HAP-1 (cell line): Measurements from ENCODE around the gene MAMDC4.
A peak's percentile ranks its signal among the peaks of the same experiment; 100 is the strongest.
"Not testable (repeated sequence)": the region's sequence is repeated elsewhere in the genome, so short reads cannot be mapped to it uniquely, and the experiment has no call there.

Source experiments
- DNase-seq, 2 experiments: peaks; one replicate each; pipeline ENCODE4 v3.0.0-alpha.2; 2016 to 2020; ENCODE audit warnings: low spot score in 2 of 2
- H3K27me3 ChIP-seq: fragments of 250-450 bp; sonication (Bioruptor Pico); 2 replicates; pipeline ENCODE4 v1.5.1; 2020; ENCODE audit warnings: low read depth, mild to moderate bottlenecking, moderate library complexity
- H3K36me3 ChIP-seq: fragments of 250-450 bp; sonication (Bioruptor Pico); replicated peaks from 2 replicates; pipeline ENCODE4 v1.5.1; 2020; ENCODE audit warnings: mild to moderate bottlenecking
- H3K4me1 ChIP-seq: fragments of 250-450 bp; sonication (Bioruptor Pico); 2 replicates; pipeline ENCODE4 v1.5.1; 2020; ENCODE audit warnings: mild to moderate bottlenecking
- H3K4me3 ChIP-seq: fragments of 250-450 bp; sonication (Bioruptor Pico); 2 replicates; pipeline ENCODE4 v1.5.1; 2020; ENCODE audit warnings: mild to moderate bottlenecking, moderate library complexity
- H3K9me3 ChIP-seq: fragments of 250-450 bp; sonication (Bioruptor Pico); 2 replicates; pipeline ENCODE4 v1.5.1; 2020; ENCODE audit warnings: mild to moderate bottlenecking, moderate library complexity
- in situ Hi-C: fragments of 300-500 bp; cut with MboI; formaldehyde crosslinking; loops from 3 replicates; pipeline ENCODE4 v1.14.3; 2020; ENCODE audit warnings: low sequenced_read_pairs, inconsistent platforms, mixed read lengths

MAMDC4 gene

GRCh38 chr9:136851941-136852663 is at the start of gene MAMDC4:
Gene MAMDC4 (plus strand): TSS chr9:136852346. CDS start chr9:136852417, 71 bp downstream.
- peaks cover 14% of the 10 kb centered on the region for H3K4me1 ChIP-seq
- H3K36me3 ChIP-seq: peaks cover 17% of the 10 kb centered on the region
- H3K27me3 ChIP-seq: no peaks in the 10 kb centered on the region
- no peaks in the 10 kb centered on the region for H3K9me3 ChIP-seq
- H3K4me3 ChIP-seq: no peak within 1 kb of the TSS
- in situ Hi-C loops: no loop called here
- no peak for DNase-seq

GRCh38 chr9:136803009-136803550 is 49.1 kb upstream of the MAMDC4 start:
- H3K9me3 ChIP-seq, in situ Hi-C loops, H3K27me3 ChIP-seq, DNase-seq, H3K4me3 ChIP-seq: not testable (repeated sequence)
- Histone ChIP-seq H3K4me1 (peaks cover 23% of the 10 kb centered on the region), H3K36me3 (peaks cover 13% of the 10 kb centered on the region)

DNA sequence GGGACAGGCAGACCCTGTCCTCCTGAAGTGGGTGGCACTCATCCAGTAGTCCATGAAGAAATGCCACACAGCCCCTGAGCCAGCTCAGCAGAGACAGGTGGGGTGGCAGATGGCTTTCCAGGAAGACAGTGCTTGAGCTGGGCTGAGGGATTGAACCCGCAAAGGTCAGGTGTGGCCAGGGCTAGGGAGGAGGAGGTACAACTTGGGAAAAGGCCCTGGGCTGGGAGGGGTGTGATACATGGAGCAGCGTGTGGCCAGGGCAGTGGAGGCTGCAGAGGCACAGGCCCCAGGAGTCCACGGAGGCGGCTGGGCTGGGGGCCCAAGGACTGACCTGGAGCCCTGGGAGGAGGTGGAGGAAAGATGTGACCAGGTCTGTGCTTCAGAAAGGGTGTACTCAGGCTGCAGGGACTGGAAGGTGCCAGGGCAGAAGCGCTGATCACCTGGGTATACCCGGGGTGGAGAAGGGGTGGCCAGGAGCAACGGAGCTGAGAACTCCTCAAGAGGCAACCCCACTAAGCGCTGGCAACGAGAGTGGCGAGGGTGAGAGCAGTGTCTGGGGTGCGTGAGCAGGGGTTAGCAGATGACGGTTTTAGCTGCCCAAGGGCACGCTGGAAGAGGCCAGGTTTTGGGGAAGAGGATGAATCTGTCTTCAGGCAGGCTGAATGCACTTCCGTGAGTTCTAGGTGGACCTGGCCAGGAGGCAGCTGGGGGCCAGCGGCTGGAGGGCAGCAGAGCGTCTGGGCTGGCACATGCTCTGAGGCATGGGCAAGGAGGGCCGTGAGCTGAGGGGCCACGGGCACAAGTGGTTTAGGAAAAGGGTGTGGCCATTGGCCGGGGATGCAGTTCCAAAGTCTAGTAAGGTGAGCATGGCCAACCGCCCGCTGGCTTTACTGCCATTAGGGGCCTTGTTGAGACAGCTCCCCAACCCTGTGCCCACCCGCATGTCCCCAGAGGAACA is 48.3 kb upstream of the MAMDC4 start:
- in situ Hi-C loops: no loop called here
- H3K27me3 ChIP-seq: no peaks in the 10 kb centered on the region
- no peak for DNase-seq
- H3K4me1 ChIP-seq: peaks cover 23% of the 10 kb centered on the region
- H3K36me3 ChIP-seq: peaks cover 14% of the 10 kb centered on the region
- H3K4me3 ChIP-seq: no peak overlapping the region
- H3K9me3 ChIP-seq: no peaks in the 10 kb centered on the region

- Histone ChIP-seq H3K9me3 (no peaks in the 10 kb centered on the region), H3K27me3 (no peaks in the 10 kb centered on the region), H3K4me1 (peaks cover 24% of the 10 kb centered on the region), H3K36me3 (peaks cover 14% of the 10 kb centered on the region), H3K4me3 (no peak overlapping the region)
- DNase-seq: no peak
- in situ Hi-C loops: no loop called here
These were observed 47.5 kb upstream of the MAMDC4 start for GRCh38 chr9:136804509-136805206.

DNA sequence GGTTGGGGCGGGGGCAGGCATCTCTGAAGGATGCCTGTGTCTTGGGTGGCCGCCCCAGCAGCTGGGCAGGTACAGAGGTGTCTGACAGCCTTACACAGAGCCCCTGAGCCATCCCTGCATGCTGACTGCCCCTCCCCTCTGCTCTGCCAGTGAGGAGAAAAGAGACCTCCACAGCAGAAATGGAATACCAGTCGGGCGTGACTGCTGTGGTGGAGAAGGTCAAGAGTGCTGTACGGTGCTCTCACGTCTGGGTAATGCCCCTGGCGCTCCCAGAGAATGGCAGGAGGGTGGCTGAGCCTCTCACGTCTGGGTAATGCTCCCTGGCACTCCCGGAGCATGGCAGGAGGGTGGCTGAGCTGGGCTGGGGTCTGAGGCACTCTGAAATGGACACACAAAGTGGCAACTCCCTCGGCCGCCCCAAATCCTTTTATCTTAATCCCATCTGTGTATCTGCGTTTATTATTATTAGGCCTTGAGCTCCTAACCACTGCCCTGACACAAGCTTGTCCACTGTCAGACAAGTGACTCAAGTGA is 46.9 kb upstream of the MAMDC4 start:
- peaks cover 14% of the 10 kb centered on the region for H3K36me3 ChIP-seq
- peaks cover 28% of the 10 kb centered on the region for H3K4me1 ChIP-seq
- H3K4me3 ChIP-seq: no peak overlapping the region
- no peak for DNase-seq
- H3K27me3 ChIP-seq: no peaks in the 10 kb centered on the region
- no peaks in the 10 kb centered on the region for H3K9me3 ChIP-seq
- in situ Hi-C loops: no loop called here

GRCh38 chr9:136806067-136806466 is 46.1 kb upstream of the MAMDC4 start:
- no peak for DNase-seq
- Histone ChIP-seq H3K4me3 (no peak overlapping the region), H3K9me3 (no peaks in the 10 kb centered on the region), H3K4me1 (peaks cover 26% of the 10 kb centered on the region), H3K36me3 (peaks cover 21% of the 10 kb centered on the region), H3K27me3 (no peaks in the 10 kb centered on the region)
- in situ Hi-C loops: no loop called here

DNA sequence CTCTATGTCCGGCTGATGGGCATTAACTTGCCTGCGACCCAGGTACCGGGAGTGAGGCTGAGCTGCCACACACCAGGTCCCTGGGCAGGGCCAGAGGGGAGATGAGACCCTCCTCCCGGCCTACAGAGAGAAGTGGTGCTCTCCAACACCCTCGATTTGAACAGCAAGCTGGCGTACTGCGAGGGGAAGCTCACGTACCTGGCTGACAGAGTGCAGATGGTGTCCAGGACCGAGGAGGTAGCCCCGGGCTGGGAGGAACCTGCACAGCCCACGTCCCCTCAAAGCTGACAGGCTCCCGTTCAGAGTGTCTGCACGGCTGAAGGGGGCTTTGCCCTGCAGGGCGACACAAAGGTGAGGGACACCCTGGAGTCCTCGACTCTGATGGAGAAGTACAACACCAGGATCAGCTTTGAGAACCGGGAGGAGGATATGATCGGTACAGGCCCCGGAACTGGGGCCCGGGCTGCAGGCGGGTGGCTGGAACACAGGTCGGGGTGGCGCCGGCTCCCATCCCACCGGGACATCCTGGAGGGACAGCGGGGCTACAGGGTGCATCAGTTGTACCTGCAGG is 45.4 kb upstream of the MAMDC4 start:
- Histone ChIP-seq H3K9me3 (no peaks in the 10 kb centered on the region), H3K4me1 (peaks cover 22% of the 10 kb centered on the region), H3K4me3 (peak overlapping the region; percentile 64), H3K27me3 (no peaks in the 10 kb centered on the region), H3K36me3 (peaks cover 24% of the 10 kb centered on the region)
- DNase-seq: no peak
- in situ Hi-C loops: no loop called here

GRCh38 chr9:136807281-136808074 is 44.7 kb upstream of the MAMDC4 start, which contains the start of gene RABL6:
Gene RABL6 (plus strand): TSS chr9:136807948. CDS start chr9:136808197, 249 bp downstream.
- Histone ChIP-seq H3K4me3 (peak within 1 kb of the TSS; percentile 76), H3K4me1 (peaks cover 22% of the 10 kb centered on the region), H3K27me3 (no peaks in the 10 kb centered on the region), H3K36me3 (peaks cover 29% of the 10 kb centered on the region), H3K9me3 (no peaks in the 10 kb centered on the region)
- in situ Hi-C loops: no loop called here
- DNase-seq: peak; percentile 60 to 80

DNA sequence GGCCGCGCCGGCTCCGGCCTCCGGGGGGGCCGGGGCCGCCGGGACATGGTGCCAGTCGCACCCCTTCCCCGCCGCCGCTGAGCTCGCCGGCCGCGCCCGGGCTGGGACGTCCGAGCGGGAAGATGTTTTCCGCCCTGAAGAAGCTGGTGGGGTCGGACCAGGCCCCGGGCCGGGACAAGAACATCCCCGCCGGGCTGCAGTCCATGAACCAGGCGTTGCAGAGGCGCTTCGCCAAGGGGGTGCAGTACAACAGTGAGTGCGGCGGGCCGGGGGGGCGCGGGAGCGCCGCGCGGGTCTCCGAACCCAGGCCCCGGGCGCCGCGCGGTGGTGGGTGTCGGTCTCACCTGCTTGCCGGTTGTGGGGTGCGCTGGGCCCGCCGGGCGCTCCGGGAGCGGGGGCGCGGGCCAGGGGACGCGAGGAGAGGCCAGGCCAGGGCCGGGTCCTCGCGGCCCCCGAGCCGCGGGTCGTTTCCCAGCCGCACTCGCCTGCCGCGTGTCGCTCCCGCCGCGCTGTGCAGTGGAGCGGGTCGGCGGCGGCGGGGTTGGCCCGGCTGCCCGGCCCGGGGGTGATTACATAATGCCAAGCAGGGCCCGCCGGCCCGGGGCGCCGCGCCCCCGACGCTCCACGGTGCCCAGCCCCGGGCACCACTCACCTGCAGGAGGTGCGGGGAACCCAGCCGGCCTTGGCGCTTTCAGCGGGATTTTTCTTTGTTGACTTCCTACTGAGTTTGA is 43.9 kb upstream of the MAMDC4 start:
- Histone ChIP-seq H3K4me1 (peaks cover 22% of the 10 kb centered on the region), H3K9me3 (no peaks in the 10 kb centered on the region), H3K36me3 (peaks cover 36% of the 10 kb centered on the region), H3K27me3 (no peaks in the 10 kb centered on the region), H3K4me3 (peak overlapping the region; percentile 76)
- DNase-seq: no peak
- in situ Hi-C loops: no loop called here

DNA sequence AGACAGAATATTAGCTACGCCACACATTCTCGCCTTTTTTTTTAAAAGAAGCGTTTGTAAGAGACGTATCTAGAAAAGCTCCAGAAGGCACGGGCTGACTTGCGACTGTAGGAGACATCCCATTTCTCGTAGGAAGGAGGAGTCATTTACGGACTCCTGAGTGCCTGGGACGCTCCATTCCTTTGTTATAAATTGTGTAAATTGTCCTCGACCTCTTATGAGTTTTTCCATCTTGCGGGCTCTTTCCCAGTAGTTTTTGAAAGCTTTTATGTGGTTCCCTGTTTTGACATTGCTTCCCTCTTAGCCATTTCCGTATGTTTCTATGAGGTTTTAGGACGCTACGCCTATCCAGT is 43.4 kb upstream of the MAMDC4 start:
- Histone ChIP-seq H3K4me1 (peaks cover 22% of the 10 kb centered on the region), H3K4me3 (peak overlapping the region; percentile 76), H3K36me3 (peaks cover 40% of the 10 kb centered on the region), H3K27me3 (no peaks in the 10 kb centered on the region), H3K9me3 (no peaks in the 10 kb centered on the region)
- in situ Hi-C loops: no loop called here
- DNase-seq: no peak

GRCh38 chr9:136814725-136815421 is 37.3 kb upstream of the MAMDC4 start:
- no peaks in the 10 kb centered on the region for H3K9me3 ChIP-seq
- peaks cover 41% of the 10 kb centered on the region for H3K36me3 ChIP-seq
- no peak for DNase-seq
- H3K4me3 ChIP-seq: no peak overlapping the region
- H3K4me1 ChIP-seq: peaks cover 8% of the 10 kb centered on the region
- in situ Hi-C loops: no loop called here
- no peaks in the 10 kb centered on the region for H3K27me3 ChIP-seq
